GM12878 (cell line): ENCODE measurements around the gene BAIAP2L1. TPM values are rescaled to one million over a fixed set of nuclear protein-coding genes. Genes with fewer than 3 reads are reported as not detected.

ENCODE experiments used
- ATAC-seq: fragments of 200-7000 bp; cut with Tn5 transposase; 3 replicates; pipeline ENCODE4 v1.9.1; 2020; ENCODE audit warnings: mild to moderate bottlenecking, moderate library complexity
- BruUV-seq: library from RNA; stranded (reverse); fragments of 400-500 nt; replicated peaks from 2 replicates; lab custom pipeline; 2021; lab: Mats Ljungman, UMichigan
- CTCF ChIA-PET: fragments of 300-600 bp; sonication (Branson Sonifier 250); formaldehyde crosslinking; extraction: SDS; loops from one replicate; lab custom pipeline; 2021; ENCODE audit warnings: inconsistent platforms; lab: Yijun Ruan, JAX
- POLR2A ChIA-PET: fragments of 350-600 bp; formaldehyde crosslinking; extraction: SDS; loops from one replicate; lab custom pipeline; 2021; ENCODE audit warnings: inconsistent platforms; lab: Charles Lee
- RAD21 ChIA-PET: fragments of 300-600 bp; sonication (Branson Sonifier 250); formaldehyde crosslinking; loops from one replicate; lab custom pipeline; 2023; ENCODE audit warnings: antibody characterized with exemption; ENCODE audit not compliant: unreplicated experiment; lab: Charles Lee
- SMC1A ChIA-PET: fragments of 300-600 bp; sonication (Branson Sonifier 250); formaldehyde crosslinking; loops from one replicate; lab custom pipeline; 2023; ENCODE audit not compliant: unreplicated experiment, uncharacterized antibody; lab: Charles Lee
- DNase-seq: peaks from one replicate; pipeline ENCODE4 v3.0.0-alpha.2; 2011; ENCODE audit warnings: low read depth, low spot score
- FAIRE-seq: peaks from 3 replicates; lab custom pipeline; 2011; peaks lifted over from hg19 to GRCh38; lab: Jason Lieb, UNC
- H2AFZ ChIP-seq: 2 replicates; pipeline ENCODE4 v1.6.0; 2011; ENCODE audit warnings: low read depth, low read length, control low read depth; ENCODE audit not compliant: control insufficient read depth
- H3K27ac ChIP-seq: 2 replicates; pipeline ENCODE4 v1.5.1; 2011; ENCODE audit warnings: control low read depth; ENCODE audit not compliant: control insufficient read depth, insufficient read depth
- H3K27me3 ChIP-seq, 2 experiments: replicated peaks in 1 of 2; 2 replicates each; pipeline versions ENCODE4 v1.6.0 to v1.6.1; 2011; ENCODE audit warnings: low read length in 1 of 2; ENCODE audit not compliant: control insufficient read depth in 2 of 2, insufficient read depth in 2 of 2
- H3K36me3 ChIP-seq, 2 experiments: 2 replicates each; pipeline ENCODE4 v1.5.1; 2011; ENCODE audit warnings: low read length in 1 of 2; ENCODE audit not compliant: control insufficient read depth in 2 of 2, insufficient read depth in 2 of 2
- H3K4me1 ChIP-seq: 2 replicates; pipeline ENCODE4 v1.6.1; 2011; ENCODE audit warnings: mild to moderate bottlenecking, low read length, moderate library complexity, mixed read lengths; ENCODE audit not compliant: control insufficient read depth, insufficient read depth
- H3K4me2 ChIP-seq: 2 replicates; pipeline ENCODE4 v1.6.0; 2011; ENCODE audit warnings: control low read depth; ENCODE audit not compliant: control insufficient read depth, insufficient read depth
- H3K4me3 ChIP-seq: fragments of 200-600 bp; sonication (generic); 2 replicates; pipeline ENCODE4 v1.5.1; 2016
- H3K79me2 ChIP-seq: 2 replicates; pipeline ENCODE4 v1.6.0; 2011; ENCODE audit warnings: low read length; ENCODE audit not compliant: control insufficient read depth, insufficient read depth
- H3K9ac ChIP-seq: 2 replicates; pipeline ENCODE4 v1.8.0; 2011; ENCODE audit warnings: low read length, control low read depth, mixed read lengths; ENCODE audit not compliant: control insufficient read depth, insufficient read depth
- H3K9me3 ChIP-seq: replicated peaks from 3 replicates; pipeline ENCODE4 v1.5.1; 2011; ENCODE audit warnings: mild to moderate bottlenecking, low read length; ENCODE audit not compliant: control insufficient read depth, insufficient read depth
- H4K20me1 ChIP-seq: 2 replicates; pipeline ENCODE4 v1.6.0; 2011; ENCODE audit not compliant: control insufficient read depth, insufficient read depth
- EED ChIP-seq: sonication (generic); IDR thresholded peaks from 2 replicates; pipeline ENCODE4 v1.6.1; 2016; ENCODE audit warnings: antibody characterized with exemption, low read depth
- FOXK2 ChIP-seq: fragments of 450-650 bp; IDR thresholded peaks from 2 replicates; pipeline ENCODE4 v1.6.1; 2017; ENCODE audit warnings: mild to moderate bottlenecking, moderate library complexity
- PBX3 ChIP-seq: IDR thresholded peaks from 2 replicates; pipeline ENCODE4 v1.6.1; 2011; ENCODE audit warnings: mild to moderate bottlenecking, low read depth, low read length, moderate library complexity; ENCODE audit not compliant: insufficient replicate concordance
- SMC3 ChIP-seq: IDR thresholded peaks from 2 replicates; pipeline ENCODE4 v1.6.1; 2011; ENCODE audit warnings: low read length, improper control_type of control experiment, borderline replicate concordance
- ZBTB40 ChIP-seq: fragments of 450-650 bp; IDR thresholded peaks from 2 replicates; pipeline ENCODE4 v1.6.1; 2016; ENCODE audit warnings: mild to moderate bottlenecking, moderate library complexity, borderline replicate concordance
- WGBS: methylation state at CpG from one replicate; pipeline ENCODE4 v1.1.6; 2016; ENCODE audit warnings: low lambda C conversion rate; ENCODE audit not compliant: insufficient replicate concordance, insufficient coverage; ENCODE audit errors: missing lambda C conversion rate; 5-methylcytosine and 5-hydroxymethylcytosine counted together
- in situ Hi-C: fragments of 300-500 bp; cut with MboI; formaldehyde crosslinking; loops from 9 replicates; pipeline ENCODE4 v1.14.3; 2018; ENCODE audit warnings: mixed read lengths
- intact Hi-C: fragments of 100-400 bp; cut with micrococcal nuclease; formaldehyde crosslinking; loops from one replicate; pipeline ENCODE4 v1.14.2; 2022; ENCODE audit not compliant: unreplicated experiment
- polyA plus RNA-seq, 11 experiments: library from polyadenylated mRNA; depleted of rRNA in 4 of 11; unstranded in 6 of 11; stranded (reverse) in 5 of 11; fragments of >200 nt; fragmentation: Nextera tagmentation in 4 of 11; fragmentation: Illumina TruSeq in 1 of 11; extraction: Ambion mirVana in 4 of 11; extraction: Trizol in 1 of 11; gene quantifications; 1 replicate in 1 of 11; 2 replicates in 10 of 11; pipeline versions ENCODE4 v1.2.1 to v1.2.3, GENCODE V29; 2011 to 2016; ENCODE audit warnings: inconsistent platforms in 2 of 11, missing spikeins in 2 of 11, low read depth in 1 of 11
- total RNA-seq, 4 experiments: library from RNA; depleted of rRNA in 3 of 4; stranded (reverse); fragments of >200 nt in 3 of 4; fragmentation: Illumina TruSeq in 1 of 4; extraction: Trizol in 1 of 4; gene quantifications; 2 replicates each; pipeline versions ENCODE4 v1.2.1 to v1.2.3, GENCODE V29; 2013 to 2021

The BAIAP2L1 gene
- total and polyA plus RNA-seq, 10 of the 15 experiments (the other 5 are each of a cell fraction or from before 2014, with no cell fraction given), result 8.9 to 60.2 (median 35.7) TPM

- no peak for TF ChIP-seq ZBTB40
- TF ChIP-seq PBX3, result no peak
- no peak for TF ChIP-seq FOXK2
Observed at GRCh38 chr7:98348726-98349474, 52.0 kb downstream of the BAIAP2L1 start (continued).

GRCh38 chr7:98346515-98347069 lies 54.3 kb downstream of the BAIAP2L1 start:
- H4K20me1 ChIP-seq, result no peaks in the 10 kb centered on the region

More at GRCh38 chr7:98346515-98347069, 54.3 kb downstream of the BAIAP2L1 start:
- FAIRE-seq (peak; percentile 61), DNase-seq (no peak), ATAC-seq (peak; percentile 70)
- Histone ChIP-seq H3K79me2 (no peaks in the 10 kb centered on the region; the same call in 1 of the 2 replicates), H3K4me3 (no peak overlapping the region), H3K4me1 (no peaks in the 10 kb centered on the region), H3K9ac (no peak overlapping the region), H3K9me3 (no peaks in the 10 kb centered on the region; the same call in 2 of the 3 replicates), H3K27ac (no peak overlapping the region), H2AFZ (no peak overlapping the region), H3K36me3 (peaks cover 0 to 2% of the 10 kb centered on the region in 2 experiments; a peak in 2 of 4 replicates), H3K4me2 (peak overlapping the region; percentile 21; the same call in 1 of the 2 replicates), H3K27me3 (no peaks in the 10 kb centered on the region)
- RAD21 ChIA-PET, result no interaction called here
- CTCF ChIA-PET, result interaction anchor here (1.1 kb wide), 1 partner anchor 28 kb away, joined by 3 read pairs; no protein-coding TSS in a partner anchor
- POLR2A ChIA-PET, result interaction anchor here (1.4 kb wide), 1 partner anchor 54 kb away, joined by 5 read pairs; the partner anchor contains the start of gene BAIAP2L1
- BruUV-seq, result no TSS peak
- SMC1A ChIA-PET, result interaction anchor here (1.2 kb wide), 1 partner anchor 42 kb away, joined by 3 read pairs; no protein-coding TSS in a partner anchor
- 27% methylated on average over 7 of the region's 7 CpGs for WGBS
- TF ChIP-seq EED, result peak; percentile 62
- TF ChIP-seq SMC3, result no peak
- intact Hi-C loops, result no loop called here
- in situ Hi-C loops, result no loop called here
